GM12874 (cell line): ENCODE results near the gene B3GNT9.

Experiments used
- TF ChIP-seq, protein P1 (sequence below): IDR thresholded peaks from 2 replicates; pipeline ENCODE4 v1.5.1; 2011; ENCODE audit warnings: low read depth, mild to moderate bottlenecking, control low read depth, low read length, moderate library complexity; ENCODE audit not compliant: insufficient read depth

B3GNT9 gene

GRCh38 chr16:67170949-67171649, 20.3 kb upstream of the B3GNT9 start:
- TF ChIP-seq, protein P1, sequence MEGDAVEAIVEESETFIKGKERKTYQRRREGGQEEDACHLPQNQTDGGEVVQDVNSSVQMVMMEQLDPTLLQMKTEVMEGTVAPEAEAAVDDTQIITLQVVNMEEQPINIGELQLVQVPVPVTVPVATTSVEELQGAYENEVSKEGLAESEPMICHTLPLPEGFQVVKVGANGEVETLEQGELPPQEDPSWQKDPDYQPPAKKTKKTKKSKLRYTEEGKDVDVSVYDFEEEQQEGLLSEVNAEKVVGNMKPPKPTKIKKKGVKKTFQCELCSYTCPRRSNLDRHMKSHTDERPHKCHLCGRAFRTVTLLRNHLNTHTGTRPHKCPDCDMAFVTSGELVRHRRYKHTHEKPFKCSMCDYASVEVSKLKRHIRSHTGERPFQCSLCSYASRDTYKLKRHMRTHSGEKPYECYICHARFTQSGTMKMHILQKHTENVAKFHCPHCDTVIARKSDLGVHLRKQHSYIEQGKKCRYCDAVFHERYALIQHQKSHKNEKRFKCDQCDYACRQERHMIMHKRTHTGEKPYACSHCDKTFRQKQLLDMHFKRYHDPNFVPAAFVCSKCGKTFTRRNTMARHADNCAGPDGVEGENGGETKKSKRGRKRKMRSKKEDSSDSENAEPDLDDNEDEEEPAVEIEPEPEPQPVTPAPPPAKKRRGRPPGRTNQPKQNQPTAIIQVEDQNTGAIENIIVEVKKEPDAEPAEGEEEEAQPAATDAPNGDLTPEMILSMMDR = no peak

DNA sequence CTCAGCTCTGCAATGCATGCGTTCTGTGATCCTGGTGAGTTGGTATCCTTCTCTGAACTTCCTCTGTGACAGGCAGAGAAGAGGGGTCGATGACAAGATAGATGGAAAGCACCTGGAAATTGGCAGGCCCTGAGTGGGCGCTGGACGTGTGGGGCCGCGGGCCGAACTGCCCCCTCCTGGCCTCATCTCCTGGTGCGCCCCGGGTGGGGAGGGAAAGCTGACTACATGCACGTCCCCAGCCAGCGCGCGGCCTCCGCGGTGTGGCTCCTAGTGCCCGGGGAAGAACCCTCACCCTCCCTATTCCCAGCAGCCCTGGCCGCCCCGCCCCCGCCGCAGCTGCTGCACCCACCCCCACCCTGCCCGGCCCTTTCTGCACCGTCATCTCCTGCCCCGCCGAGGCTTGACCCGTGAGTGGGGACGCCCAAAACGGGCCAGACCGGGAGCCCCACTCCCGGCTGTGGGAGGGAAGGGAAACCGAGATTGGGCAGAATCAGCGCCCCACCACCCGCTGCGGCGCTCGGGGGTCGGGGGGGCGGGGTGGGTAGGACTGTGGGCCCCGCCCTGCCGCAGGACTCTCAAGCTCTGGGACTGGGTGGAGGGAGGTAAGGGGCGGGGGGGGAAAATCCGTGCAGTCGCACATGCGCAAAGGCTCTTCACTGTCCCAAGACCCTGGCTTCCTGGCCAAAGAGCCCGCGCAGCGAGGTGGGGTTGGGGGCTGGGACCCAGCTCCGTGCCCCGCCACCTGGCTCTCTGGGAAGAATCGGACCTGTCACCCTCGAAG, 19.6 kb upstream of the B3GNT9 start, which contains the start of gene NOL3:
NOL3 (plus strand) TSS at position 371 of the 781 bp plus-strand sequence.
- TF ChIP-seq, protein P1 = no peak

GRCh38 chr16:67169642-67170167, 18.9 kb upstream of the B3GNT9 start:
- TF ChIP-seq, protein P1 = peak; percentile 84

- TF ChIP-seq, protein P1 = no peak
Measured at GRCh38 chr16:67169011-67169451, 18.2 kb upstream of the B3GNT9 start.

- TF ChIP-seq, protein P1 = no peak
Measured at GRCh38 chr16:67167588-67167987, 16.8 kb upstream of the B3GNT9 start.

DNA sequence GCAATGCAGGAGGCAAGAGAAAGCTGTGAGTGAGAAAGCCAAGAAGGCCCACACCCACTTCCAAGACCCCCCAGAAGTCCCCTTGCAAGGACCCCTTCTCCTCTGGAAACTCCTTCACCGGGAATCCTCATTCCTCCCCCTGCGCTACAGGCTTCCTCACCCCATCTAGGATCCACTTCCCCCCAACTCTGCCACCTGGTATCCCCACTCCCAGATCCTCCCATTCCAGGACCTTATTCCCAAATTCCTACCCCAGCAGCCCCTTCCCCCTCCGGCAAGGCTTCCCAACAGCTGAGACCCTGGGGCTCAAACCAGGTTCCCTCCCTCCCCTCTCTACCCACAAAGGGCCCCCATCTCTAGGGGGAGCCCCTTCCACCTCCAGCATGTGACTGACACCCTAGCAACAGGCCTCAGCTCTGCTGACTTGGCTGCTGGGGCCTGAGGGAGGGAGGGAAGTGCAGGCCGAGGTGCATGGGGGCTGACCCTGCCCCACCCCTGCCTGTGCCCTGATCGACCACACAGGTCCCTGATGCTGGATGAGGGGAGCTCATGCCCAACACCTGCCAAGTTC, 15.9 kb upstream of the B3GNT9 start:
- TF ChIP-seq, protein P1 = 0 out of 2 replicates have a peak, but pooled peaks have one; percentile 4

DNA sequence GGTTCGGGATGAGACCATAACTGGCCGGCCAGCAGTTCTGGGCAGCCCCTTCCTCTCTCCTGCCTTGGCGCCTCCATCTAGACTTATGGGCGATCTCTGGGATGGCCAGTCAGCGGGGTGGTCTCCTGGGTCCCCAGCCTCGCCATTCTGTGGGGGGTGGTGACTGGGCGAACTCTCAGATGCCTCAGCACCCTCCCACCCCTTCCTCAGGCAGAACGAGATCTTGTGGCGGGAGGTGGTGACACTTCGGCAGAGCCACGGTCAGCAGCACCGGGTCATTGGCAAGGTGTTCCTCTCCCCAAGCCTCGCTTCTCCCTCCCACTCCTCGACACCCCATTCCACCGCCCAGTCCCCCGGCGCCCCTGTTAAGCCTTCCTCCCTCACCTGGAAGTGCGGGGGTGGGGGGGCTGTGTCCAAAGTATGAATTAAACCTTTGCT, 15.3 kb upstream of the B3GNT9 start:
- TF ChIP-seq, protein P1 = no peak
